Fibroblast of villous mesenchyme (primary cell): ENCODE results near the gene SRPX. TPM values are rescaled to one million over a fixed set of nuclear protein-coding genes. Genes with fewer than 3 reads are reported as not detected.

Experiments
- DNase-seq: peaks from one replicate; pipeline ENCODE4 v3.0.0-alpha.2; 2010; ENCODE audit warnings: low read depth
- H3K4me3 ChIP-seq: 2 replicates; pipeline ENCODE4 v1.5.1; 2011; ENCODE audit warnings: low read depth, mild to moderate bottlenecking, low read length
- CTCF ChIP-seq: IDR thresholded peaks from 2 replicates; pipeline ENCODE4 v1.5.1; 2012; ENCODE audit warnings: low read depth, mild to moderate bottlenecking, low read length; ENCODE audit not compliant: insufficient read depth
- total RNA-seq: library from RNA; depleted of rRNA; stranded (reverse); fragments of >200 nt; gene quantifications from 2 replicates; pipeline ENCODE4 v1.2.3, GENCODE V29; 2012

The SRPX gene
- total RNA-seq, 1 donor: 36.7 TPM

- TF ChIP-seq CTCF: no peak
- no peak overlapping the region for H3K4me3 ChIP-seq
- no peak for DNase-seq
These were observed 26.4 kb upstream of the SRPX start for GRCh38 chrX:38247051-38247450.

DNA sequence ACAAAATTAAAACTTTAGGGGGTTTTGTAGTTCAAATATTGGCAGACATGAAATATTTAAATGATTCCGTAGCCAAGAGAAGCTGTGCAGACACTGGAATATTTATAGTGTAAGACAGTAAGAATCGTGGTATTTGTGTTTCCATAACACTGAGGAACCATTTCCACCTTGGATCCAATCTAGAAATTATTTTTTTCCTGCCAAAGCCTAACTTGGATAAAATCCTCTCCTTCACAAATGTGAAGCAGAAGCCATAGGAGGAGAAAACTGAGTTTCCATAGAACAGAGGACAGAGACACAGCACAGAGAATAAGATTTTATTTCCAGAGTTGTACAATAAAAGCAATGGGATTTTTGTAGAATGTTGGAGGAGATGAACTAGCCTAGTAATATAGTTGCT lies 19.9 kb upstream of the SRPX start:
- no peak overlapping the region for H3K4me3 ChIP-seq
- TF ChIP-seq CTCF: no peak
- no peak for DNase-seq

GRCh38 chrX:38236901-38237615 lies 16.4 kb upstream of the SRPX start:
- no peak for DNase-seq
- H3K4me3 ChIP-seq: no peak overlapping the region
- TF ChIP-seq CTCF: no peak

DNA sequence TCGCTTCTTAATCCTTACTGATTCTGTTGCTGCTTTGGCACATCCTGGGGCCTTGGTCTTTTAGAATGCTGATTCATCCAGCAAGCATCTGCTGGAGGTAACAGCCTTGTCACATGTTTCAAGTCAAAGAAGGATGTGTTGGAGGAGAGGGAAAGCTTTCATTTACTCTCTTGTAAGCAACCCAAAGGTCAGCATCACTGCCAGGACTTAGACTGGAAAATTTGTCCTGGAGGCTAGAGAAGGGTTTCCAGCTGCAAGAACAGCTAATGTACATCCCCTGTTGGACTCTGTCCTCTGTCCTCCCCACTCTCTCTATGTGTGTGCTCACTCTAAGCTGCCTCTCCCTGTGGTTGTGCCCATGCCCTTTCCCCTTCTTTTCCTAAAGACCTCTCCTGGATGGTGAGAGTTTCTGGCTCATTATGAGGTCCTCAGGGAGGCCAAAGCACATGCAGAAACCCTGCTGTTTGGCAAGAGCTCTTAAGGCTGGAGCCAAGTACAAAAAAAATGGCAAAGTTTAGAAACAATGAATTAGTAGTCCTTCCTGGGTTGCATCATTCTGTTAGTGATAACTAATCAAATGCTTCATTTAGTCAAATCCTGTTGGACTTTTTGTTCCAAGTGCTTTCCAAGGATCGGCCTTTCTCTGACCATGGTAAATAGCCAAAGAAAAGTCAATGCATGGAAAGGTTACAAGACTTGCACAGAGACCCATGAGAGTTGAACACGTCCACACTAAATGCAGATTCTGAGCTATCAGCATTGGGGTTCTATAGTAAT lies 13.4 kb upstream of the SRPX start:
- peak; percentile 63 for DNase-seq
- TF ChIP-seq CTCF: no peak
- no peak overlapping the region for H3K4me3 ChIP-seq

- H3K4me3 ChIP-seq: no peak overlapping the region
- peak; percentile 42 for DNase-seq
- TF ChIP-seq CTCF: no peak
These were observed 11.5 kb upstream of the SRPX start for GRCh38 chrX:38232079-38232686.

DNA sequence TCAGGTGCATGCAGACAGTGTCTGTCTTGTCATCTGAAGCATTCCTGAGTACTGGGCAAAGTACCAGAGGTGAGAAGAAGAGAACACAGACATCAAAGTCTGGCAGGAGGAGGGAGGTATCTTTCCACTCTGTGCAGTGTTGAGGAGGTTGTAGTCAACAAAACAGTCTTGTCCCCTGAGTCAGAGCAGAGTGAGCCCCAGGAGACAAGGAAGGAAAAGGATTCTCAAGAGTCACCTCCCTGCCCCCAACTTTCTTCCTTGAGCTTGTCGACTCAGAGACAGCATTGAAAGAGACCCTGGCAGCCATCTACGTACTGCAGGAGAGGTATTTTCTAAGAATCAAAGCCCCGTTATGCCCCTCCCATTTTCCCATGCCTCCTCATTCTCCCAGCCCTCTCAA lies 4.4 kb upstream of the SRPX start:
- H3K4me3 ChIP-seq: no peak overlapping the region
- no peak for DNase-seq
- no peak for TF ChIP-seq CTCF
